Coronary artery (tissue), 2 donors: ENCODE measurements around the gene EXOG.

Experiments
- DNase-seq: peaks from one replicate; pipeline ENCODE4 v3.0.0-alpha.2; 2017; ENCODE audit warnings: low spot score
- H3K27ac ChIP-seq, 2 donors: fragments of 200-600 bp; sonication (generic); one replicate each; pipeline ENCODE4 v1.5.1; 2016 to 2019
- H3K4me3 ChIP-seq: fragments of 200-600 bp; sonication (generic); 2 replicates; pipeline ENCODE4 v1.5.1; 2016; ENCODE audit warnings: mild to moderate bottlenecking, moderate library complexity
- CTCF ChIP-seq: fragments of 200-600 bp; sonication (generic); IDR thresholded peaks from one replicate; pipeline ENCODE4 v1.5.1; 2019; ENCODE audit warnings: antibody characterized with exemption

The EXOG gene

GRCh38 chr3:38509732-38510131 is 13.6 kb downstream of the EXOG start:
- no peak for DNase-seq
- no peak for TF ChIP-seq CTCF
- Histone ChIP-seq H3K4me3 (no peak overlapping the region), H3K27ac (no peak overlapping the region)

DNA sequence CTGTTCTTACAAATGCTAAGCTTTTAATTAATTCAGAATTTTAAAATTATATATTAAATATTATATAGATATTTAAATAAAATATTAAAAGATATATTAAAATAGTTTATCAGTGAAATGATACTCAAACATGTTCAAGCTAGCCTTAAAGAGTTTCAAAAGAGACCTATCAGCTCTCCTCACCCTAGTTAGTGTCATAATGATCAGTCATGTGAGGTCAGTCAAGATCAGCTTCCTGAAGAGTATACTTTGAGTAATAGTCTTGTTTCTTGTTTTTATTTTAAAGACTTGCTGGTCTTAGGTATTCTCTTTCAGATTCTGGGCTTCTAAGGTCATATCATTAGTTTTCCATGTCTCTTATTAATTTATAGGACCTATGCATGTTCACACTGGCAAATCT is 14.5 kb downstream of the EXOG start:
- H3K27ac ChIP-seq, result no peak overlapping the region
- TF ChIP-seq CTCF, result no peak
- no peak overlapping the region for H3K4me3 ChIP-seq
- no peak for DNase-seq

DNA sequence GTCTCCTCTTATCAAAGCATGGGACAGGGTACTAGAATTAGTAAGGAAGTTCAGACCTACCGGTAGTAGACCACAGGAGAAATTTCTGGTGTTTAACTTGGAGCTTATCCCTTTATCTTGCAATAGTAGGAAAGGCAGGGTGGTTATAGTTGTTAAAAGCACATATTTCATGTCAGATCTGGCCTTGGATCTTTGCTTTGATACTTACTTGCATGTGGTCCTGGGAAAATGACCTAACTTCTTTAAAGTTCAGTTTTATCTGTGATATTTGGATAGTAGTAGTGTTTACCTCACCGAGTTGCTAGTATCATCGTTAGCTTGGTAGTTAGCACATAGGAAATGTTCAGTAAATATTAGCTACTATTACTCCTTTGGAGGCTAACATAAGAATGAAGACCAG is 15.4 kb downstream of the EXOG start:
- Histone ChIP-seq H3K4me3 (no peak overlapping the region), H3K27ac (no peak overlapping the region)
- no peak for TF ChIP-seq CTCF
- no peak for DNase-seq

- DNase-seq, result no peak
- H3K4me3 ChIP-seq, result no peak overlapping the region
- no peak for TF ChIP-seq CTCF
- no peak overlapping the region for H3K27ac ChIP-seq
Observed at GRCh38 chr3:38515367-38515766, 19.2 kb downstream of the EXOG start.

- H3K4me3 ChIP-seq, result no peak overlapping the region
- no peak for TF ChIP-seq CTCF
- no peak overlapping the region for H3K27ac ChIP-seq
- DNase-seq, result no peak
Observed at GRCh38 chr3:38516669-38517068, 20.5 kb downstream of the EXOG start.

DNA sequence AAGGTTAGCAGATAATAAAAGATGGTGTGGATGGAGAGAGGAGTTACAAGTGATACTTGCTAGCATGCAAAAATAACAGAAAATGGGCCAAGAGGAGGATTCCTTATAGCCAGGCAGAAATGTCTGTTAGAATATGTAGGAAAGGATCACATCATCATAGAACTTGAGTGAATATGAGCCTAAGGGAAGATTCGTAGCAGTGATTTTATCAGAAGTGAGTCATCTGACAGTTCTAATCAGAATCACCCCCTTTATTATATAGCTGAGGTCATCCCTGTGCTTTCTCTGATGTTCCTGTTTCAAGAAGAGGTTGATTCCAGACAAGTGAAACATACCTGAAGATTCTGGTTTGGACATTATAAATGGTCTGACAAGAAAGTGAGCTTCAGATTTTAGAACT is 22.9 kb downstream of the EXOG start:
- TF ChIP-seq CTCF, result no peak
- no peak overlapping the region for H3K27ac ChIP-seq
- no peak for DNase-seq
- no peak overlapping the region for H3K4me3 ChIP-seq

- Histone ChIP-seq H3K27ac (no peak overlapping the region), H3K4me3 (no peak overlapping the region)
- no peak for TF ChIP-seq CTCF
- no peak for DNase-seq
Observed at GRCh38 chr3:38519651-38520050, 23.5 kb downstream of the EXOG start.
